ENCODE data around the gene TAP2.
"Not testable (repeated sequence)": the region's sequence is repeated elsewhere in the genome, so short reads cannot be mapped to it uniquely, and the experiment has no call there.

TAP2 gene

DNA sequence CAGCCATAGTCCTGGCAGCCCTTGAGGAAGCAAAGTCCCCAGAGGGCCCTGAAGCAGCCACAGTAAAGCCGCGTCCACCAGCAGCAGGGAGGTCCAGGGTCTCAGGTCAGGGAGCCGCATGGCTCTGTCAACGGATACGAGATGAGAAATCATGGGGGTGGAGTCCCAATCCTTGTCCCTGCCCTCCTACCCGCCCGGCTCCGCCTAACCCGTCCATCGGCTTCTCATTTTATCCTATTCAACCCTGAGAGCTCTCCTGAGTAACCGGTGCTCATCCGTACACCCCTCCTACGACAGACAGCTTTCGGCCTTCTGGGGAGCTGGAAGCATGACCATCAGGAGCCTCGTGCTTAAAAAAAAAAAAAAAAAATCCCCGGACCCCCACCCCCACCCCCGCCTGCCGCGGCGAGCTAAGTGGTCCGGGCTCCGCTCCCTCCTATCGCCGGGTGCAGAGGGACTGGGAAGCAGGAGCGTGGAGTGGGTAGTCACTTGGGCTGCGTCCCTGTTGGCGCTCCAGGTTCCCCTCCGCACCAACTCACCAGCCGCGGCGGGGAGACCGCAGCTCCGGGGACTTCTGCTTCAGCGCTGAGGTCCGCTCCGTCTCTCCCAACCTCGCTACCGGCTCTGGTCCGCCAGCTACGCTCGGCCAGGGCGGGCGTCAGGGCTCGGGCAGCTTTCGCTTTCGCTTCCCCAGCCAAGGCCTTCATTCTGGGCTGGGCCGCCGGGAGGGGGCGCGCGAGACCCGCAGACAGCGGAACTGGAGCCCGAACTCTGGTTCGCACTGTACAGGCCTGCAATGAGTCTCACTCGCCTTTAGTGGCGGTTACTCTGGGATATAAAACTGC is at the start of gene TAP2:
Gene TAP2, minus strand, starts transcription at position 626 of the 845 bp plus-strand sequence. Its CDS starts 506 bp downstream, at position 120.
- DNase-seq (ENCODE audit: low read depth in 2 of 2) = peak; percentile 97 to 98

DNA sequence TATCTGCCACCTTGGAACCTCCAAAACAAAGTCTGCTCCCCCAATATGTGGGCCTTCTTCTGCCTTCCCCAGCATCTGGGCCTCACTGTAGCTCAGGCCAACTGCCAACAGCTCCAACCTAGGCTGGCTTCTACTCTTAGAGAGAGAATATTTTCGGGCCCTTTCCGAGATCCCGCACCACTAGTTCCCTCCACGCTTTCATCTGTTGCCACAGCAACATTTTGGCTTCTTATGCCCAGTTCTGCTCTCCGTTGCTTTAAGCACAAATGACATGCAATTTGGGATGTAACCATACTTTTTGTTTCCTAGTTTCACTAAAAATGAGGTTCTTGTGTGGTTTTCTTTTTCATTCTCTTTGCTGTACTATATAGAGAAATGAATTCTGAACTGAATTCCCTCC is 49.1 kb upstream of the TAP2 start:
- DNase-seq (ENCODE audit: low read depth in 2 of 2) = no peak

DNA sequence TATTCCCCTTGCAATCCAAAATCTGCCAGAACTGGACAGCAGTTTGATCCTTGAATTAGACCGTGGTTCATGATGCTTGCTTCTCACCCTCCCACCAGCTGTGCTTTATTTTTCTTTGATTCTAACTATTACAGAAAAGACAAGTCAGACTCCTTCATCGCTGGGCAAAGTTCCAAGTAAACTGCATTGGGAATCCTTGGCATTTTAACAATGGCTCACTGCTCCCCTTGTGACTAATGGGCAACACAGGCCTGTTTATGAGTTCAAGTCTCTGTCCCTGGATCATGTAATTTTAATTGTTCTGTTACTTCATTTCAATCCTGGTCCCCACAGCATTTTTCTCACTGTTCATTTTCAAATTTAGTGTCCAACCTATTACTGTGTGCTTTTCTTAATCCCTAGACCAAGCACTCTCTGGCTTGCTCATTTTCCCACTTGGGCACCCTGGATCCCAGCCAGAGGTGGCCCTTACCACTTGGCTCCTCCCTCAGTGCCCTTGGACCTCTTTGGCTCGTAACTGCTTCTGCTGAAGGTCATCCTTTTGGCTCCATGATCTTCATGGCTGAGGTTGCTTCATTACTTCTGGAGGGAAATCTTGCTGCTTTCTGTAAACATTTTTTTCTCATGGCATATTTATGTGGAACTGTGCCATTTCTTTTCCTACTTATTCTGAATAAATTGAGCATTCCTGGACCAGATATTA is 48.3 kb upstream of the TAP2 start:
- no peak for DNase-seq (ENCODE audit: low read depth in 2 of 2)

DNA sequence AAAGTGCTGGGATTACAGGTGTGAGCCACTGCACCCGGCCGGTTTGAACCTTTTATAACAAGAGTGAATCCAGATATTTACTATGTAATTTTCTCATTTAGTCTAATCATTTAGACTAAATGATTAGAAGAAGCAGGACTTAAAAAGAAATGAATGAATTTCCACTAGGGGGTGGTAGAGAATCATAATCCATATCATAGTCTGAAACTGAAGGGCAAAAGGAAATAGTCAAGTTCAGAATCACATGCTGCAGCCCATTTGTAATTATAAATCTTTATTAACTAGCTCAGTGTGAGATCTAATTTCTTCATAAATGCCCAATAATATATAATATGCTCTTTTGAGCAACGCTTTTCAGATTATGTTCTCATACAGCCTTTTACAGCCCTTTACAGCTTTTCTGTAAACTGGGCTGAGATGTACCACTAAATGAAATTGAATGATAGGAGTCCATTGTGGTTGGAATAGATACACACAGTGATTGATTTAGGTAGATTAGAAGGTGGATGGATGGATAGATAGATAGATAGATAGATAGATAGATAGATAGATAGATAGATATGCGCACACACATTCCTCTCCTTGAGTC is 47.3 kb upstream of the TAP2 start:
- DNase-seq (ENCODE audit: low read depth in 2 of 2) = no peak

DNA sequence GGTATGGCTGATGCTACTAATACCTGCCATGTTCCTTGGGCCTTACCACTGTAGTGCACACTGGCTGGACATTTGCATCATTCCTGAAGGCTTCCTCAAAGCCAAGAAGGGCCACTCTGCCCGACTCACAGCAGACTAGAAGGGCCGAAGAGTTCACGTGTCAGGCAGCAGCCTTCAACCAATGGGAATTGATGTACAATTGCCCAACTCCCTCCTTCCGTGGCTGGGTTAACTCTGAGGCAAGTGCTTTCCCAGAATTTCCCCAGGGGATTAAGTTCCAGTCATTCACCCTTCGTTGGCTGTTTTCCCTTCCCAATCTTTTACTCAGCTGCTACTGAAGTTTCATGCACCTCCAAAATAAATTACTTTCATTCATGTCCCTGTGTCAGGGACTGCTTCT is 45.2 kb upstream of the TAP2 start:
- no peak for DNase-seq (ENCODE audit: low read depth in 2 of 2)

DNA sequence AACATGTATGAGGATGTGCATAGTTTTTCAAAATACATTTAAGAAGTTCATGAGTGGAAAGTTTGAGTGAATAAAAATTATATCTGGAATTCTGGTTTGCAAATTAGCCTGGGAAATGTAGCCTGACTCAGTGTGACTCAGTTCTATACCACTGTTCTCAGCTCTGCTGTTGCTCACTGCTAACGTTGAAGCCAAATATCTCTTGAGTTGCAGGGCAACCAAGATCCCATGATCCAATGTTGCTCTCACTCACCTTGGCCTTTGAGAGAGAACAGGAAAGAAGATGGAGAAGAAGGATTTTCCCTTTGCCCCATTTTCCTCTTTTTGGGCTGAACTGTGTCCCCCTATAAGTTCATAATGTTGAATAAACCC is 44.3 kb upstream of the TAP2 start:
- no peak for DNase-seq (ENCODE audit: low read depth in 2 of 2)

DNA sequence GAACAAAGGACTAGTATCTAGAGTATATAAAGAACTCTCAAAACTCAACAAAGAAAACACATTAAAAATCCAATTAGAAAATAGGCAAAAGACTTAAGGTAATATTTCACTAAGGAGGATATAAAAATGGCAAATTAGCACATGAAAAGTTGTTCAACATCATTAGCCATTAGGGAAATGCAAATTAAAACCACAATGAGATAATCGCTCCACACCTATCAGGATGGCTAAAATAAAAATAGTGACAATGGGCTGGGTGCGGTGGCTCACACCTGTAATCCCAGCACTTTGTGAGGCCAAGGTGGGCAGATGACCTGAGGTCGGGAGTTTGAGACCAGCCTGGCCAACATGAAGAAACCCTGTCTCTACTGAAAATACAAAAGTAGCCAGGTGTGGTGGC is 42.4 kb upstream of the TAP2 start:
- DNase-seq (ENCODE audit: low read depth in 2 of 2) = not testable (repeated sequence)

DNA sequence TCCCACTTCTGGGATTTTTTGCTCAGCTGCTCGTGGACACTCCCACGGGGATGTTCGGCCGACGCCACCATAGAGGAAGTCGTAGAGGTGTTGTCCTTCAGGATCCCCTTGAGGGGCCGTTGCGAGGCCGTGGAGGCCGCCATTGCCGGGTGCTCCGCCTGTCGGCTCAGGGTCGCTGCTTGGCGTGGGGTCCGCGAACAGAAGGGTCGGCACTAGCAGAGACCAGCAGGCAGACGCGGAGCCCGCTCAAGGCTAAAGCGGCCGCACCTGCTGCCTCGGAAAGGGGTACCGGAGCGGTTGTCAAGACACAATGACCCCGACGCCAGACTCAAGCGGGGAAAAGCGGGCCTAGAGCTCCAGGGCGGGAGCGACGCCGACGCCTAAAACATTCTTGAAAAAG is 41.2 kb upstream of the TAP2 start:
- DNase-seq (ENCODE audit: low read depth in 2 of 2) = no peak

DNA sequence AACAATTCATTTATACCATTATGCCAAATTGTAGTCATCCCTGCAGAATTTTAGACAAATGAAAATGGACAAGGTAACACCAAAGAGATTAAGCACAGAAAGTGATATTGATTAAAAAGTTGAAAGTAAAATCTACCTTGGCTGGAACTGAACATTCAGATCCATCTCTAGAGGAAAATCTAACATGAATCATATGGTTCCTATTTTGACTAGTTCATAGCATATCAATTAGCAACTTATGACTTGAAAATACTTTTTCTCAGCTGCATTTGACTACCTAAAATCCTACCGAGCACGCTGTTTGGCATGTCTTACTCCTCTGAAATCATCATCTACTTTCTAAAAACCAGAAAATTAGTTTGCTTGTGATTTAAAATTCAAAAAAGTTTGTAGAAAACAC is 38.1 kb upstream of the TAP2 start:
- no peak for DNase-seq (ENCODE audit: low read depth in 2 of 2)

DNA sequence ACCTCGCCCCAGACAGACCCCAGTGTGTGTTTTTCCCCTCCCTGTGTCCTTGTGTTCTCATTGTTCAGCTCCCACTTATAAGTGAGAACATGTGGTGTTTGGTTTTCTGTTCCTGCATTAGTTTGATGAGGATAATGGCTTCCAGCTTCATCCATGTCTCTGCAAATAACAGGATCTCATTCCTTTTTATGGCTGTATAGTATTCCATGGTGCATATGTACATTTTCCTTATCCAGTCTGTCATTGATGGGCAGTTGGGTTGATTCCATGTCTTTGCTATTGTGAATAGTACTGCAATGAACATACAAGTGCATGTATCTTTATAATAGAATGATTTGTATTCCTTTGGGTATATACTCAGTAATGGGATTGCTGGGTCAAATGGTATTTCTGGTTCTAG is 35.4 kb upstream of the TAP2 start:
- not testable (repeated sequence) for DNase-seq (ENCODE audit: low read depth in 2 of 2)

DNA sequence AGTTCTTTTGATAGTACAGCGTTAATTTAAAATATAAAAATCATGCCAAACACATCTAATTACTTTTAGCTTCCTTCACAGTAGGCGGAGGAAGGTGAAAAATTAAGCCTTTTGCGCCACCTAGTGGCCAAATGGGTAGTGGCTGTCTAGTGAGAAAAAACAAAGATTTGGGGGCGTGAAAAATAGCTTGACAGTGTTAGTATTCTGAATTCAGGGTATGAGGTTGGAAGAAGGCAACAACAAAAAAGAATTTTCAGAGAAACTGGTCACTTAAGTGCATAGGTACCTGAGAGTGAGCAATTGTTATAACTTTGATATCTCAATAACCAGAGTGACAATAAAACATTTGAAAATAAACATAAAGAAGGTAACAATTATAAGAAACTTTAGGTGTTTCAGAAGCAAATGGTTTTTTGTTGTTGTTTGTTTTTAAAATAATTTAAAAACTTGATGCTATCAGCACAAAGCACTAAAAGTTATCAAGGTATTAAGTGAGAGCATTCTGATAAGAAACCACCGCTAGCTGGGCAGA is 29.8 kb upstream of the TAP2 start:
- peak; percentile 84 to 86 for DNase-seq (ENCODE audit: low read depth in 2 of 2)

DNA sequence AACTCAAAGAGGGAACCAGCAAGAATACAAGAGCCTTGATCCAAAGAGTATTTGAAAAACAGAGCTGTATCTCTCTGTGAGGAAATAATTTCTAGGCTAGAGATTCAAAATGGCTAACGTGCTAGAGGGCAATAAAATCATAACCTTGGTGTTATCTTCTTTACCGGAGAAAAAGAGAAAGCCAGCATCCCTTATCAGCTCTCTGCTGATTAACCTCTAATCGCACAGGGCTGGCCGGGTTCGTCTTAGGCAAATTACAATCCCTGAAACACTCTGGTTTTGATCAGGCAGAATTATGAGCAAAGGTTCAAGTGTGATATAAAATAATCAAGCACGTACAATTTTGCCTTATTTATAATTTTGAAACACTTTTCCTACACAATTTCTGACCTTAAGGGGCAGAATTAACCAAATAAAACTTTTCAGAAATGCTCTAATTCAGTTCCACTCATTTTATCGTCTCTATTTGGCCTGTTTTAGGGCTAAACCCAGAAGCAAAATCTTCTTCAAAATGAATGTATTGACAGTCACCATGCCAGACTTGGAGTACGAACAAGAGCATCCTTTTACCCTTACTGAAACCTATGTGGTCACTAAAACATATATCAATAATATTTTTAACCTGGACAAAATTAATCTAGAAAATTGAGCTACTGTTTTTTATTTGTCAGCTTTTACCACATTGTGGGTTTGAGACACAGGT is 29.2 kb upstream of the TAP2 start:
- DNase-seq (ENCODE audit: low read depth in 2 of 2) = no peak

DNA sequence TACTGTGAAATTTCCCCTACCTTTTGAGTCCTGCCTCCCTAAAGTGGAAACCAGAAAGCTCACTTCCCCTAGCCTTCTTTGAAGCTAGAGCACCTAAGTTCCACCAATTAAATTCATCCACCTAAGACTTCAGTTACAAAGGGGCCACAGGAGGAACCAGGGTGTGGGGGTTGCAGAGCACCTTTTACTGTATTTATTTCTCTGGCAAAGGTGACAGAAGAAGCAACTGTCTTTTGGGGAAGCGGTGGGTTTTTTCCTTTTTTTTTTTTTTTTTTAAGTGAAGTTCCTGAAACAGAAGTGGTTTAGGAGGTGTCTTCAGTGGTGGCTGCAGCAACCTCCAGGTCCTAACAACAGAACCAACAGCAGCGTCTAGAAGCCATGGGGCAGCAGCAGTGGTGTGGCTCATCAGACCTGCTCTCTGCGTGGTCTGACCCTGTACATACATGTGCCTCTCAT is 28.5 kb upstream of the TAP2 start:
- no peak for DNase-seq (ENCODE audit: low read depth in 2 of 2)

DNA sequence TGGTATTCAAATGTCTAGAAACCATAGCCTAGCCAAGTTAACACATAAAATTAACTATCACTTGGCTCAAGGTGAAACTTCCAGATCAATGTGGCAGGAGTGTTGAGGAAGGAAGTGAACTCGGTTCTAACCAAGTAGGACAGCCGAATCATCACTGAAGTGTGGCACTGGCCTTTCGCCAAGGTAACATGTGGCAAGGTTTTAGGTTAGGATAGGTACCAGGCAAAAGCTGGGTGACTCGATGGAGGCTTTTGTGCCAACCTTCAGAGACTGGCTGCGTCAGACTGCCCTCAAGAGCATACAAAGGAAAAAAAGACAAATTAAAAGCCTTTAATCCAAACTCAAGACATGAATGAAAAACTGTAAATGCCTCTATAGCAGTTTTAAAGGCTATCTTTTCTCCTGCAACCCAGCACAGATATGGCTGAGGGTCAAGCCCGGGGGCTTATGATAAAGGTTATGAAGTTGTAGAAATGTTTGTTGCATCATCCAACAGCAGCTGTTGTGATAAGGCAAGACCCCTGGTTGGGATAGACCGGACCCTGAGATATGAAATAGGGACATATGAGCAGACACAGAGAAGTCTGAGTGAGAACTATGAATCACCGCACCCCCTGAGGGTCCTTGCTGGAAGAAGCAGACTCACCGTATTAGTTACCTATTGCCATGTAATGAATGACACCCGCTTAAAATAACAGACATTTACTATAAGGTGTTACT is 27.3 kb upstream of the TAP2 start:
- DNase-seq (ENCODE audit: low read depth in 2 of 2) = no peak

DNA sequence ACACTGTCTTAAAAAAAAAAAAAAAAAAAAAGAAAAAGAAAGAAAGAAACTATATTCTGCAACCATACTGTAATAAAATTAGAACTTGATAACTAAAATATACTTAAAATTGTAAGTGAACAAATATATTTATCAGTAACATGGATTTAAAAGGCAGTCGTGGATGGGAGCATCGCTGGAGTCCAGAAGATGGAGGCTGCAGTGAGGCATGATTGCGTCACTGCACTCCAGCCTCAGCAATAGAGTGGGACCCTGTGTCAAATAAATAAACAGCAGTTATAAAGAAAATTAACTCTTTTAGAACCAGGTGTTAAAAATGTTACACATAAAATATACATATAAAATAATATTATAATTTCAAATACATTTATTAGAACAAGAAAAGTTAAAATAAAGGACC is 24.2 kb upstream of the TAP2 start:
- no peak for DNase-seq (ENCODE audit: low read depth in 2 of 2)

DNA sequence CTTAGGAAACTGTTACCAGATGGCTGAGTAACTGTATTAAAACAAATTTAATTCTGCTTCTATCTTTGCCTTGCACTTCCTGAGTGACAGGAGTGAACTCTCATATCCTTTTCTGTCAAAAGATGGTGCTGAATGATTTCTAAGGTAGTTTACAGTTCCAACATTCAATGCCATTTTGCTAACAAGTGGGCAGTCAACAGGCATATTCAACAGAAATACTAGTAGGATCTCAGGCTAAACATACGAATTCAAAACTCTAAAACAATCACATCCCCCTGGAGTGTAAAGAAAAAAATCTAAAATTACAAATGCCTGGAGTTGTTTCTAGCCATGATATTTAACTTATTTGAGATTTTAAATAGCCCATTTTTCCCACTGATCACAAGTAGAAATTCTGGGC is 22.1 kb upstream of the TAP2 start:
- no peak for DNase-seq (ENCODE audit: low read depth in 2 of 2)

DNA sequence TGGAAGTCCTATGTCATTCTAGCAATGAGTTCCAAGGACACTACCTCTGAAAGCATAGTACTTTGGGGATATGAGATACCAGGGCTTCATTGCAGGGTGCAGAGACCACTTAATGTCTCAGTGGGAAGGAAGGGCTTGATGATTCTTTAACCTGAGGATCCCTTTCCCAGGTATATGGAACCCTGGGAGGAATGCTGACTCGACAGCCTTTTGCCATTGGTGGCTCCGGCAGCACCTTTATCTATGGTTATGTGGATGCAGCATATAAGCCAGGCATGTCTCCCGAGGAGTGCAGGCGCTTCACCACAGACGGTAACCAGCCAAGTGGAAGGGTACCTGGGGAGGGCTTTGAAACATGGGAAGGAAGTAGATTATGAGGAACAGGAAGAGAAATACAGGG is 19.7 kb upstream of the TAP2 start:
- no peak for DNase-seq (ENCODE audit: low read depth in 2 of 2)

DNA sequence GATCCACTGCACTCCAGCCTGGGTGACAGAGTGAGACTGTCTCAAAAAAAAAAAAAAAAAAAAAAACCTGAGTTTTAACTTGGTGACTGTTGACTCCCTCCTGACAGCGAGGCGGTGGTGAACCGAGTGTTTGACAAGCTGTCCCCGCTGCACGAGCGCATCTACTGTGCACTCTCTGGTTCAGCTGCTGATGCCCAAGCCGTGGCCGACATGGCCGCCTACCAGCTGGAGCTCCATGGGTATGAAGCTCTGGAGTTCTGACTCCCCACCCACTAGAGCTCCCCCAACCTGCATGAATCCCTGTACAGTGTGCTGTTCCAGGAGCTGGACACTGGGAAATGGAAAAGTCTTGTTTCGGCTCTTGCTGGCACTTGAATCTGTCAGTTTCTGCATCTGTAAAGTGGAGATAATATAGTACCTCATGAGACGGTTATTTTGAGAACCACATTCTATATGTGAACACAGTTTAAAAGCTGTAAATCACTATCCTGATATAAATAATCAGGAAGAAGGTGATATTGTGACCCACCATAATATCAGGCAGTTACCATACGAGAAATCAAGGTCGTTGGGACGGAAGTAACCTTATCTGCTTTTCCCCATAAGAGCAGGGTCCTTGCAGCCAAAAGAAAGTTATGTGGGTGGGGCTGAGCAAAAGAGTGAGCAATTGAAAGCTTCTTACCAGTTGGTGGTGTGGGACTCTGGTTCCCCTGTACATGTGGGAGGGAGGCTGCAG is 18.8 kb upstream of the TAP2 start:
- no peak for DNase-seq (ENCODE audit: low read depth in 2 of 2)

DNA sequence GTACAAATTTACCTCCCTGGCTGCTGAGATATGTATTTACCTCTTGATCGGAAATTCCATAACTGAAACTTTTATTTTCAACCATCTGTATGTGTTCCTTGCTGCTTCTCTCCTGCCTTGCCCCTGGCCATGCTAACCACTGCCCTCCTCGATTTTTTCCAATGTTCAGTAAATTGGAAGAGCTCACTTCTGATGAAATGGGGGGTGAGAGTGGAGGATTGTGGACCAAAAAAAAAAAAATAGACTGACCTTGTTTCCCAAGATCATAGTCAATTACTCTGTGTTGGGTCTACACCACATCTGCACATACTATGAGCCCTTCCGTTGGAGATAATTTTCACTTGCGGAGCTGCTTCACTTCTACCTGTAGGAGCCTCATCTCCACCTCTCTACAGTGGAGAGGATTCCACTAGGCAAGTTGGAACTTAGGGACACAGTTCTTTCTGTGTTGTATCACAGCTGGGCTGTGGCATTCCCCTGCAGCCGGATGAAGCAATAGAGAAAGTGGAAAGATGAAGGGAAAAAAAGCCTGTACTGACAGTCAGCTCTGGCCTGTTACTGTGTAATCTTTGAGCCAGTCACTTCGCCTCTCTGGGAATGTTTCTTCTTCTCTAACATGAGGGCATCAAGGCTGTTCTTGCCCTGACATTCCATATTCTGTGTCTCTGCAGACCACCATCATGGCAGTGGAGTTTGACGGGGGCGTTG is 17.1 kb upstream of the TAP2 start:
- DNase-seq (ENCODE audit: low read depth in 2 of 2) = no peak
